H9 (cell line): ENCODE results near the gene TMEM178B. TPM values are rescaled to one million over a fixed set of nuclear protein-coding genes. Genes with fewer than 3 reads are reported as not detected.
A peak's percentile ranks its signal among the peaks of the same experiment; 100 is the strongest.

ENCODE experiments used
- DNase-seq: peaks from one replicate; pipeline ENCODE4 v3.0.0-alpha.2; 2017
- H2AFZ ChIP-seq: one replicate; pipeline ENCODE4 v1.6.1; 2013; ENCODE audit warnings: mild to moderate bottlenecking, low read length, control low read depth, moderate library complexity
- H2AK5ac ChIP-seq: 2 replicates; pipeline ENCODE4 v1.6.1; 2013; ENCODE audit warnings: low read length, control low read depth, mixed read lengths; ENCODE audit not compliant: insufficient read length
- H2BK120ac ChIP-seq: one replicate; pipeline ENCODE4 v1.6.1; 2013; ENCODE audit warnings: low read depth, mild to moderate bottlenecking, low read length, control low read depth, inconsistent platforms; ENCODE audit not compliant: poor library complexity, severe bottlenecking
- H2BK12ac ChIP-seq: 2 replicates; pipeline ENCODE4 v1.6.1; 2013; ENCODE audit warnings: low read length, control low read depth, mixed read lengths, low read depth; ENCODE audit not compliant: insufficient read length
- H2BK15ac ChIP-seq: 2 replicates; pipeline ENCODE4 v1.6.1; 2013; ENCODE audit warnings: low read depth, low read length, control low read depth
- H2BK20ac ChIP-seq: one replicate; pipeline ENCODE4 v1.6.1; 2013; ENCODE audit warnings: low read depth, mild to moderate bottlenecking, low read length, control low read depth, inconsistent platforms; ENCODE audit not compliant: poor library complexity, severe bottlenecking
- H2BK5ac ChIP-seq: 2 replicates; pipeline ENCODE4 v1.6.1; 2013; ENCODE audit warnings: low read length, control low read depth, mixed read lengths; ENCODE audit not compliant: insufficient read length
- H3K14ac ChIP-seq: 2 replicates; pipeline ENCODE4 v1.6.1; 2013; ENCODE audit warnings: low read length, control low read depth; ENCODE audit not compliant: insufficient read depth
- H3K18ac ChIP-seq: 2 replicates; pipeline ENCODE4 v1.6.1; 2013; ENCODE audit warnings: low read depth, mild to moderate bottlenecking, mixed read lengths, low read length, control low read depth; ENCODE audit not compliant: insufficient read length
- H3K23ac ChIP-seq: 2 replicates; pipeline ENCODE4 v1.6.1; 2013; ENCODE audit warnings: low read length, control low read depth, mixed read lengths, low read depth; ENCODE audit not compliant: insufficient read length
- H3K23me2 ChIP-seq: 2 replicates; pipeline ENCODE4 v1.6.1; 2013; ENCODE audit warnings: low read depth, mild to moderate bottlenecking, mixed read lengths, low read length, control low read depth; ENCODE audit not compliant: insufficient read length, poor library complexity, severe bottlenecking
- H3K27ac ChIP-seq: 2 replicates; pipeline ENCODE4 v1.5.1; 2013; ENCODE audit warnings: low read length, control low read depth, mixed read lengths, low read depth; ENCODE audit not compliant: insufficient read length
- H3K27me3 ChIP-seq: 2 replicates; pipeline ENCODE4 v1.6.1; 2013; ENCODE audit warnings: low read length, control low read depth, inconsistent platforms; ENCODE audit not compliant: insufficient read depth
- H3K4ac ChIP-seq: 2 replicates; pipeline ENCODE4 v1.6.1; 2013; ENCODE audit warnings: low read depth, mild to moderate bottlenecking, control low read depth, inconsistent platforms, low read length, moderate library complexity
- H3K4me1 ChIP-seq: 2 replicates; pipeline ENCODE4 v1.6.1; 2013; ENCODE audit warnings: low read length, control low read depth, inconsistent platforms; ENCODE audit not compliant: insufficient read depth
- H3K4me2 ChIP-seq: 2 replicates; pipeline ENCODE4 v1.6.1; 2013; ENCODE audit warnings: low read length, control low read depth, mixed read lengths; ENCODE audit not compliant: insufficient read length, insufficient read depth
- H3K56ac ChIP-seq: 2 replicates; pipeline ENCODE4 v1.6.1; 2013; ENCODE audit warnings: low read depth, mild to moderate bottlenecking, mixed read lengths, low read length, control low read depth; ENCODE audit not compliant: insufficient read length
- H3K79me1 ChIP-seq: 2 replicates; pipeline ENCODE4 v1.6.1; 2013; ENCODE audit warnings: low read depth, mild to moderate bottlenecking, moderate library complexity, low read length, control low read depth, inconsistent platforms; ENCODE audit not compliant: insufficient read depth, poor library complexity, severe bottlenecking
- H3K79me2 ChIP-seq: 2 replicates; pipeline ENCODE4 v1.6.1; 2013; ENCODE audit warnings: low read length, control low read depth, inconsistent platforms; ENCODE audit not compliant: insufficient read depth
- H3K9ac ChIP-seq: 2 replicates; pipeline ENCODE4 v1.6.1; 2013; ENCODE audit warnings: low read length, control low read depth, mixed read lengths; ENCODE audit not compliant: insufficient read length; ENCODE audit errors: extremely low read depth
- H3K9me3 ChIP-seq: one replicate; pipeline ENCODE4 v1.6.1; 2013; ENCODE audit warnings: low read depth, low read length, inconsistent platforms; ENCODE audit not compliant: control insufficient read depth
- H3T11ph ChIP-seq: one replicate; pipeline ENCODE4 v1.6.1; 2013; ENCODE audit warnings: mild to moderate bottlenecking, low read length, control low read depth, inconsistent platforms
- H4K20me1 ChIP-seq: one replicate; pipeline ENCODE4 v1.6.1; 2013; ENCODE audit not compliant: control insufficient read depth, insufficient read length, insufficient read depth
- H4K5ac ChIP-seq: 2 replicates; pipeline ENCODE4 v1.6.1; 2013; ENCODE audit warnings: low read depth, mild to moderate bottlenecking, mixed read lengths, low read length, control low read depth; ENCODE audit not compliant: insufficient read length
- H4K8ac ChIP-seq: replicated peaks from 2 replicates; pipeline ENCODE4 v1.6.1; 2013; ENCODE audit warnings: low read length, control low read depth, mixed read lengths, low read depth; ENCODE audit not compliant: insufficient read length
- H4K91ac ChIP-seq: 2 replicates; pipeline ENCODE4 v1.6.1; 2013; ENCODE audit warnings: low read depth, mild to moderate bottlenecking, moderate library complexity, mixed read lengths, low read length, control low read depth; ENCODE audit not compliant: insufficient read length
- H3K27ac Mint-ChIP-seq, 3 experiments: 2 replicates in 2 of 3; 3 replicates in 1 of 3; pipeline ENCODE4 v1.8.0; 2020 to 2021; ENCODE audit warnings: mixed read lengths in 3 of 3, mild to moderate bottlenecking in 1 of 3, moderate library complexity in 1 of 3
- H3K27me3 Mint-ChIP-seq: 2 replicates; pipeline ENCODE4 v1.8.0; 2021; ENCODE audit warnings: low read depth, mild to moderate bottlenecking, moderate library complexity, mixed read lengths
- H3K36me3 Mint-ChIP-seq, 3 experiments: 2 replicates in 2 of 3; 3 replicates in 1 of 3; pipeline ENCODE4 v1.8.0; 2020 to 2021; ENCODE audit warnings: low read depth in 3 of 3, mixed read lengths in 3 of 3; ENCODE audit not compliant: insufficient read depth in 1 of 3
- H3K4me1 Mint-ChIP-seq, 2 experiments: 2 replicates each; pipeline ENCODE4 v1.8.0; 2020; ENCODE audit warnings: mixed read lengths in 2 of 2
- H3K4me3 Mint-ChIP-seq, 2 experiments: 2 replicates in 1 of 2; 3 replicates in 1 of 2; pipeline ENCODE4 v1.8.0; 2020 to 2021; ENCODE audit warnings: mild to moderate bottlenecking in 2 of 2, mixed read lengths in 2 of 2, moderate library complexity in 1 of 2
- H3K9me3 Mint-ChIP-seq, 2 experiments: 2 replicates in 1 of 2; 3 replicates in 1 of 2; pipeline ENCODE4 v1.8.0; 2020; ENCODE audit warnings: mild to moderate bottlenecking in 2 of 2, mixed read lengths in 2 of 2, moderate library complexity in 1 of 2
- WGBS: extraction: QIAGEN DNeasy Blood & Tissue Kit; methylation state at CpG from one replicate; pipeline ENCODE4 v1.1.7; 2013; ENCODE audit warnings: missing lambda C conversion rate, low lambda C conversion rate, mixed read lengths; ENCODE audit not compliant: insufficient read length; ENCODE audit errors: extremely low coverage; 5-methylcytosine and 5-hydroxymethylcytosine counted together
- total RNA-seq: library from RNA; stranded (reverse); gene quantifications from 2 replicates; pipeline ENCODE4 v1.2.1, GENCODE V29; 2021
- TF ChIP-seq, protein P1 (sequence below): fragments of 200-600 bp; sonication (generic); conservative IDR thresholded peaks from 3 replicates; pipeline ENCODE4 v1.8.0; 2021; ENCODE audit warnings: antibody characterized with exemption, mild to moderate bottlenecking

The TMEM178B gene
- total RNA-seq, 1 experiment from 2014 or later = 11.3 TPM

- whole genome bisulfite sequencing = no CpG with 5 or more reads among the region's 10 CpGs
- no peak overlapping the region for H3T11ph ChIP-seq
- H2BK15ac ChIP-seq = no peak overlapping the region
- Mint-ChIP-seq H3K36me3 (no peaks in the 10 kb centered on the region), H3K4me1 (peaks cover 57% of the 10 kb centered on the region in 2 experiments), H3K27ac (peak overlapping the region; percentile 96 to 99 (median 96); a peak in 6 of 7 replicates), H3K9me3 (no peaks in the 10 kb centered on the region), H3K27me3 (no peaks in the 10 kb centered on the region; the same call in 1 of the 2 replicates), H3K4me3 (peak overlapping the region; percentile 36 to 71)
- H3K23ac ChIP-seq = no peak overlapping the region
- H4K8ac ChIP-seq = no peak overlapping the region
- H2BK20ac ChIP-seq = no peak overlapping the region
- H3K4ac ChIP-seq = no peak overlapping the region
- DNase-seq = peak; percentile 61
- H3K9ac ChIP-seq = no peak overlapping the region
- H2BK120ac ChIP-seq = no peak overlapping the region
- no peak overlapping the region for H2BK12ac ChIP-seq
- peak overlapping the region; percentile 7 for H3K4me2 ChIP-seq
- H3K23me2 ChIP-seq = no peaks in the 10 kb centered on the region
- H3K14ac ChIP-seq = no peak overlapping the region
- H3K79me2 ChIP-seq = no peaks in the 10 kb centered on the region
- no peaks in the 10 kb centered on the region for H3K79me1 ChIP-seq
- H4K91ac ChIP-seq = no peak overlapping the region
- no peak overlapping the region for H2BK5ac ChIP-seq
- peak overlapping the region; percentile 3 for H3K27ac ChIP-seq
- H3K4me1 ChIP-seq = peaks cover 14% of the 10 kb centered on the region; the same call in 1 of the 2 replicates
- H2AK5ac ChIP-seq = no peak overlapping the region
- no peaks in the 10 kb centered on the region for H4K20me1 ChIP-seq
- H3K27me3 ChIP-seq = no peaks in the 10 kb centered on the region
- H3K18ac ChIP-seq = no peak overlapping the region
- TF ChIP-seq, protein P1, sequence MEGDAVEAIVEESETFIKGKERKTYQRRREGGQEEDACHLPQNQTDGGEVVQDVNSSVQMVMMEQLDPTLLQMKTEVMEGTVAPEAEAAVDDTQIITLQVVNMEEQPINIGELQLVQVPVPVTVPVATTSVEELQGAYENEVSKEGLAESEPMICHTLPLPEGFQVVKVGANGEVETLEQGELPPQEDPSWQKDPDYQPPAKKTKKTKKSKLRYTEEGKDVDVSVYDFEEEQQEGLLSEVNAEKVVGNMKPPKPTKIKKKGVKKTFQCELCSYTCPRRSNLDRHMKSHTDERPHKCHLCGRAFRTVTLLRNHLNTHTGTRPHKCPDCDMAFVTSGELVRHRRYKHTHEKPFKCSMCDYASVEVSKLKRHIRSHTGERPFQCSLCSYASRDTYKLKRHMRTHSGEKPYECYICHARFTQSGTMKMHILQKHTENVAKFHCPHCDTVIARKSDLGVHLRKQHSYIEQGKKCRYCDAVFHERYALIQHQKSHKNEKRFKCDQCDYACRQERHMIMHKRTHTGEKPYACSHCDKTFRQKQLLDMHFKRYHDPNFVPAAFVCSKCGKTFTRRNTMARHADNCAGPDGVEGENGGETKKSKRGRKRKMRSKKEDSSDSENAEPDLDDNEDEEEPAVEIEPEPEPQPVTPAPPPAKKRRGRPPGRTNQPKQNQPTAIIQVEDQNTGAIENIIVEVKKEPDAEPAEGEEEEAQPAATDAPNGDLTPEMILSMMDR = no peak
- H2AFZ ChIP-seq = no peak overlapping the region
- H3K56ac ChIP-seq = no peak overlapping the region
- H4K5ac ChIP-seq = no peak overlapping the region
- no peaks in the 10 kb centered on the region for H3K9me3 ChIP-seq
Observed at GRCh38 chr7:141409801-141410329, 336.0 kb downstream of the TMEM178B start.
